Epithelial cell of proximal tubule (primary cell): Measurements from ENCODE around the gene ITPR2. TPM values are rescaled to one million over a fixed set of nuclear protein-coding genes. Genes with fewer than 3 reads are reported as not detected.
A peak's percentile ranks its signal among the peaks of the same experiment; 100 is the strongest.

Experiments
- DNase-seq: peaks from one replicate; pipeline ENCODE4 v3.0.0-alpha.2; 2011; ENCODE audit warnings: low read depth
- H3K4me3 ChIP-seq: 2 replicates; pipeline ENCODE4 v1.5.1; 2011; ENCODE audit warnings: low read depth, mild to moderate bottlenecking, low read length
- CTCF ChIP-seq: conservative IDR thresholded peaks from 2 replicates; pipeline ENCODE4 v1.5.1; 2012; ENCODE audit warnings: low read depth, mild to moderate bottlenecking, low read length
- total RNA-seq: library from RNA; depleted of rRNA; stranded (reverse); fragments of >200 nt; gene quantifications from 2 replicates; pipeline ENCODE4 v1.2.3, GENCODE V29; 2015

Gene ITPR2
- total RNA-seq, 1 donor from 2014 or later, result 13.5 TPM

GRCh38 chr12:26471560-26471959 lies 361.4 kb downstream of the ITPR2 start:
- H3K4me3 ChIP-seq, result no peak overlapping the region
- TF ChIP-seq CTCF, result peak; percentile 8
- no peak for DNase-seq

GRCh38 chr12:26469421-26470180 lies 363.4 kb downstream of the ITPR2 start:
- no peak overlapping the region for H3K4me3 ChIP-seq
- no peak for DNase-seq
- TF ChIP-seq CTCF, result no peak

- TF ChIP-seq CTCF, result no peak
- H3K4me3 ChIP-seq, result no peak overlapping the region
- DNase-seq, result no peak
These were observed 365.6 kb downstream of the ITPR2 start for GRCh38 chr12:26467351-26467750.

- no peak for TF ChIP-seq CTCF
- H3K4me3 ChIP-seq, result no peak overlapping the region
- DNase-seq, result no peak
These were observed 366.3 kb downstream of the ITPR2 start for GRCh38 chr12:26466726-26467125.

GRCh38 chr12:26465419-26466097 lies 367.4 kb downstream of the ITPR2 start:
- no peak overlapping the region for H3K4me3 ChIP-seq
- TF ChIP-seq CTCF, result peak; percentile 5
- no peak for DNase-seq

- no peak for DNase-seq
- TF ChIP-seq CTCF, result no peak
- H3K4me3 ChIP-seq, result no peak overlapping the region
These were observed 371.2 kb downstream of the ITPR2 start for GRCh38 chr12:26461776-26462175.
